K562 (cell line): ENCODE measurements around the gene RABGAP1L. TPM values are rescaled to one million over a fixed set of nuclear protein-coding genes. Genes with fewer than 3 reads are reported as not detected.
"Not testable (repeated sequence)": the region's sequence is repeated elsewhere in the genome, so short reads cannot be mapped to it uniquely, and the experiment has no call there.

Experiments used
- ATAC-seq: fragments of 200-7000 bp; cut with Tn5 transposase; 3 replicates; pipeline ENCODE4 v1.9.1; 2020; ENCODE audit warnings: moderate library complexity
- BruUV-seq: library from RNA; stranded (reverse); fragments of 400-500 nt; replicated peaks from 2 replicates; lab custom pipeline; 2021; lab: Mats Ljungman, UMichigan
- CTCF ChIA-PET: fragments of 300-600 bp; formaldehyde crosslinking; extraction: SDS; loops from one replicate; lab custom pipeline; 2021; ENCODE audit warnings: low intra/inter-chr PET ratio; lab: Yijun Ruan, JAX
- POLR2A ChIA-PET: fragments of 300-600, 350-650 bp; sonication (Branson Sonifier 250); formaldehyde crosslinking; extraction: SDS; loops from one replicate; lab custom pipeline; 2021; ENCODE audit warnings: antibody characterized with exemption, inconsistent platforms; lab: Yijun Ruan, JAX
- DNase-seq, 4 experiments: peaks; one replicate each; pipeline versions ENCODE4 v3.0.0 to v3.0.0-alpha.2; 2011 to 2018; ENCODE audit warnings: low spot score in 3 of 4, mixed read lengths in 3 of 4; ENCODE audit errors: extremely low read depth in 1 of 4
- FAIRE-seq: peaks from 2 replicates; lab custom pipeline; 2011; peaks lifted over from hg19 to GRCh38; lab: Jason Lieb, UNC
- H2AFZ ChIP-seq: 2 replicates; pipeline ENCODE4 v1.6.0; 2011; ENCODE audit warnings: low read depth, low read length, control low read depth, inconsistent platforms
- H3K27ac ChIP-seq: fragments of 200-600 bp; 3 replicates; pipeline ENCODE4 v1.8.0; 2011; ENCODE audit warnings: low read depth, mild to moderate bottlenecking, control low read depth, inconsistent platforms, low read length, moderate library complexity, mixed read lengths; ENCODE audit errors: extremely low read depth
- H3K27me3 ChIP-seq, 2 experiments: fragments of 300-600 bp in 1 of 2; 2 replicates in 1 of 2; 3 replicates in 1 of 2; pipeline versions ENCODE4 v1.6.0 to v1.8.0; 2011; ENCODE audit warnings: inconsistent platforms in 2 of 2, low read length in 2 of 2, mild to moderate bottlenecking in 1 of 2, mixed read lengths in 1 of 2, moderate library complexity in 1 of 2; ENCODE audit not compliant: control insufficient read depth in 2 of 2, insufficient read depth in 2 of 2
- H3K36me3 ChIP-seq: fragments of 300-600 bp; 3 replicates; pipeline ENCODE4 v1.8.0; 2011; ENCODE audit warnings: mild to moderate bottlenecking, low read length, inconsistent platforms; ENCODE audit not compliant: control insufficient read depth, insufficient read depth
- H3K4me1 ChIP-seq, 2 experiments: fragments of 200-600 bp in 1 of 2; replicated peaks in 1 of 2; 2 replicates in 1 of 2; 3 replicates in 1 of 2; pipeline versions ENCODE4 v1.5.1 to v1.8.0; 2011; ENCODE audit warnings: inconsistent platforms in 2 of 2, low read length in 2 of 2, mild to moderate bottlenecking in 1 of 2, mixed read lengths in 1 of 2, moderate library complexity in 1 of 2; ENCODE audit not compliant: control insufficient read depth in 2 of 2, insufficient read depth in 2 of 2
- H3K4me2 ChIP-seq: 2 replicates; pipeline ENCODE4 v1.6.1; 2011; ENCODE audit warnings: low read length, control low read depth, inconsistent platforms, mixed read lengths; ENCODE audit not compliant: insufficient read depth
- H3K4me3 ChIP-seq: fragments of 200-600 bp; sonication (generic), shearing (Covaris generic); 2 replicates; pipeline ENCODE4 v1.5.1; 2016; ENCODE audit warnings: control low read depth, inconsistent platforms
- H3K79me2 ChIP-seq: fragments of 200-600 bp; 3 replicates; pipeline ENCODE4 v1.8.0; 2011; ENCODE audit warnings: low read length, inconsistent platforms; ENCODE audit not compliant: control insufficient read depth, insufficient read depth
- H3K9ac ChIP-seq, 2 experiments: 2 replicates each; pipeline versions ENCODE4 v1.6.0 to v1.6.1; 2011; ENCODE audit warnings: low read depth in 2 of 2, low read length in 2 of 2, control low read depth in 1 of 2, inconsistent platforms in 1 of 2, mild to moderate bottlenecking in 1 of 2, mixed read lengths in 1 of 2; ENCODE audit not compliant: insufficient read depth in 1 of 2
- H3K9me1 ChIP-seq: one replicate; pipeline ENCODE4 v1.6.0; 2011; ENCODE audit warnings: inconsistent platforms, mild to moderate bottlenecking, low read length, moderate library complexity; ENCODE audit not compliant: control insufficient read depth, insufficient read depth
- H3K9me3 ChIP-seq: replicated peaks from 2 replicates; pipeline ENCODE4 v1.5.1; 2011; ENCODE audit warnings: low read depth, low read length, inconsistent platforms; ENCODE audit not compliant: control insufficient read depth, insufficient read depth
- H4K20me1 ChIP-seq: replicated peaks from 2 replicates; pipeline ENCODE4 v1.6.1; 2011; ENCODE audit warnings: low read length, inconsistent platforms, mixed read lengths; ENCODE audit not compliant: control insufficient read depth, insufficient read depth
- BRD9 ChIP-seq: fragments of 450-650 bp; IDR thresholded peaks from 2 replicates; pipeline ENCODE4 v1.6.1; 2018; ENCODE audit warnings: low read depth; ENCODE audit not compliant: partially characterized antibody
- PURB ChIP-seq: sonication (generic); formaldehyde crosslinking; IDR thresholded peaks from 2 replicates; pipeline ENCODE4 v1.9.0; 2021; ENCODE audit warnings: low read depth, mild to moderate bottlenecking, missing genetic modification reagents
- ZBTB9 ChIP-seq: fragments of 450-650 bp; formaldehyde crosslinking; IDR thresholded peaks from 2 replicates; pipeline ENCODE4 v1.4.0; 2020; ENCODE audit warnings: mild to moderate bottlenecking, moderate library complexity
- ZNF41 ChIP-seq: fragments of 250-450 bp; sonication (Bioruptor Pico); conservative IDR thresholded peaks from 2 replicates; pipeline ENCODE4 v1.4.0; 2020; ENCODE audit warnings: mild to moderate bottlenecking
- ZNF589 ChIP-seq: fragments of 200-800 bp; sonication (Bioruptor generic); IDR thresholded peaks from 2 replicates; pipeline ENCODE4 v1.6.1; 2016; ENCODE audit warnings: low read depth, missing genetic modification characterization, missing compliant biosample characterization
- WGBS: fragments of 100-300 bp; shearing (Covaris generic); methylation state at CpG from one replicate; pipeline ENCODE4 v1.1.6; 2016; ENCODE audit warnings: low coverage, mixed read lengths; ENCODE audit not compliant: insufficient coverage; ENCODE audit errors: missing lambda C conversion rate; 5-methylcytosine and 5-hydroxymethylcytosine counted together
- in situ Hi-C: fragments of 300-500 bp; cut with MboI; formaldehyde crosslinking; loops from 4 replicates; pipeline ENCODE4 v1.15.0; 2018; ENCODE audit warnings: inconsistent platforms, mixed read lengths
- intact Hi-C: fragments of 100-400 bp; cut with micrococcal nuclease; formaldehyde crosslinking; loops from 2 replicates; pipeline ENCODE4 v1.14.2; 2022
- polyA plus RNA-seq, 8 experiments: library from polyadenylated mRNA; depleted of rRNA in 4 of 8; stranded (reverse) in 5 of 8; unstranded in 3 of 8; fragments of >200 nt; fragmentation: Nextera tagmentation in 2 of 8; fragmentation: Illumina TruSeq in 1 of 8; extraction: Ambion mirVana in 2 of 8; extraction: Trizol in 1 of 8; gene quantifications; 2 replicates each; pipeline versions ENCODE4 v1.2.1 to v1.2.3, GENCODE V29; 2011 to 2014; ENCODE audit warnings: inconsistent platforms in 1 of 8, missing spikeins in 1 of 8
- total RNA-seq, 7 experiments: library from RNA; depleted of rRNA in 6 of 7; stranded (reverse); fragments of >200 nt in 6 of 7; fragmentation: Illumina TruSeq in 2 of 7; extraction: Trizol in 2 of 7; gene quantifications; 2 replicates each; pipeline versions ENCODE4 v1.2.1 to v1.2.3, GENCODE V29; 2011 to 2021; ENCODE audit warnings: low replicate concordance in 1 of 7

The RABGAP1L gene
- total and polyA plus RNA-seq, 9 of the 15 experiments (the other 6 are each of a cell fraction or from before 2014, with no cell fraction given) = 16.5 to 44.9 (median 26.7) TPM

- H3K27me3 ChIP-seq, H3K9me1 ChIP-seq, H3K9me3 ChIP-seq, DNase-seq, CTCF ChIA-PET, ATAC-seq, FAIRE-seq, in situ Hi-C loops, H4K20me1 ChIP-seq: not testable (repeated sequence)
- H3K79me2 ChIP-seq = peaks cover 38% of the 10 kb centered on the region
- peak overlapping the region; percentile 79 for H3K4me3 ChIP-seq
- H3K4me2 ChIP-seq = peak overlapping the region; percentile 95
- intact Hi-C loops = loop anchor here (1.0 to 2.0 kb wide), 2 partner anchors 21 to 25 kb away; partner anchors contain the start of gene CACYBP
- POLR2A ChIA-PET = interaction anchor here (0.6 to 3.5 kb wide), 22 partner anchors 8 to 1156 kb away, joined by 3 to 65 read pairs (median 4); partner anchors contain the start of genes CACYBP, GAS5 and ZBTB37
- H3K36me3 ChIP-seq = peaks cover 23% of the 10 kb centered on the region
- peak overlapping the region; percentile 95 for H2AFZ ChIP-seq
- TF ChIP-seq ZBTB9 (CRISPR knock-in tag) (0 out of 2 replicates have a peak, but pooled peaks have one; percentile 13), PURB (0 out of 2 replicates have a peak, but pooled peaks have one; percentile 54), ZNF589 (CRISPR knock-in tag) (0 out of 2 replicates have a peak, but pooled peaks have one; percentile 16), BRD9 (peak; percentile 6), ZNF41 (CRISPR knock-in tag) (peak; percentile 34; the same call in 1 of the 2 replicates)
- 49% methylated on average over 2 of the region's 2 CpGs for WGBS
- peak overlapping the region; percentile 79 for H3K27ac ChIP-seq
- H3K9ac ChIP-seq = peak overlapping the region; percentile 69 to 77; a peak in 3 of 4 replicates
- H3K4me1 ChIP-seq = peaks cover 4 to 11% of the 10 kb centered on the region in 2 experiments; a peak in 4 of 5 replicates
- TSS peak; percentile 98 for BruUV-seq
Observed at GRCh38 chr1:175023922-175024242, 864.6 kb downstream of the RABGAP1L start.
